Posterior cingulate gyrus (tissue), 11 donors: Measurements from ENCODE around the gene BDNF.
"Not testable (repeated sequence)": the region's sequence is repeated elsewhere in the genome, so short reads cannot be mapped to it uniquely, and the experiment has no call there.

Experiments
- DNase-seq, 10 donors: peaks; one replicate each; pipeline versions ENCODE4 v3.0.0 to v3.0.0-alpha.2; 2020 to 2021; ENCODE audit warnings: mixed read lengths in 3 of 10
- intact Hi-C: fragments of 100-400 bp; cut with DNase I; formaldehyde crosslinking; loops from one replicate; pipeline ENCODE4 v1.15.1; 2023

Gene BDNF

DNA sequence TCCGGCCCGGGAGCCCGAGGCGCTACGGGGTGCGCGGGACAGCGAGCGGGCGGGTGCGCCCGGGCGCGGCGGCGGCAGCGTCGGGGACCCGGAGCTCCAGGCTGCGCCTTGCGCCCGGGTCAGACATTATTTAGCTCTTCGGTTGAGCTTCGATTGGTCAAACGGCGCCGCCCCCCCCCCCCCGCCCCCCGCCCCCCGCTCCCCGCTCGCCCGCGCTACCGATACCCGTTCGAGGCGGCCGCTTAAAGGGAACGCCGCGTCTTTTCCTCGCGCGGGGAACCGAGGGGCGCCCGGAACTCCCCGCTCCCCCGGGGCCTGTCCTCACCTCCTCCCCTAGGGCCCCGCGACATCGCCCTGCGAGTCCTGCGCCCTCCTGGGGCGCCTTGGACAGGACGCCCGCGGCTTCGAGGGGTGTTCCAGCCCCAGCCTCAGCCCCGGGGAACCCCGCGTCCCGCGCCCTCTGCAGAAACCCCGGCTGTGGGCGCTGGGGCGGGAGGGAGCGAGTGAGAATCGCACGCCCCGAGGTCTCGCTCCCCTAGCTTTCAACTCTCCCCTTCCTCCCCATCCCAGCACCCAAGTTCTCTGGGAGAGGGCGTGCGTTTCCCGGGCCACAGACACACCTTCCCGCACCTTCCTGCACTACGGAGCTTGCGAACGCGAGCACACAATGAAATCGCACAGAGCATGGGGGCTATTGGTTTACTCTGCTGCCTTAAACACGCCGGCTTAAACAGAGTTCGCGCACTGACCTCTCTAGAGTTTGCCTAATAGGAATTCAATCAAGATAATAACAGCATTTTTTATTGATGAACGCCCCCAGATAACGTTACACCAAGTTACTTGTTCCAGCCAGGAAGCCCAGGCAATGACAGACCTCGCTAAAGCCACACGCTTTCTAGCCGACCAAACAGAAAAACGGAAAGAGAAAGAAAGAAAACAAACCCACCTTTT is at the start of gene BDNF:
Gene BDNF (minus strand): TSS at position 105 of the 951 bp plus-strand sequence. CDS start 41,891 bp downstream, outside the sequence.
- intact Hi-C loops = no loop called here
- DNase-seq = peak in 3 of 10 donors; percentile 57 to 73 (median 61)

DNA sequence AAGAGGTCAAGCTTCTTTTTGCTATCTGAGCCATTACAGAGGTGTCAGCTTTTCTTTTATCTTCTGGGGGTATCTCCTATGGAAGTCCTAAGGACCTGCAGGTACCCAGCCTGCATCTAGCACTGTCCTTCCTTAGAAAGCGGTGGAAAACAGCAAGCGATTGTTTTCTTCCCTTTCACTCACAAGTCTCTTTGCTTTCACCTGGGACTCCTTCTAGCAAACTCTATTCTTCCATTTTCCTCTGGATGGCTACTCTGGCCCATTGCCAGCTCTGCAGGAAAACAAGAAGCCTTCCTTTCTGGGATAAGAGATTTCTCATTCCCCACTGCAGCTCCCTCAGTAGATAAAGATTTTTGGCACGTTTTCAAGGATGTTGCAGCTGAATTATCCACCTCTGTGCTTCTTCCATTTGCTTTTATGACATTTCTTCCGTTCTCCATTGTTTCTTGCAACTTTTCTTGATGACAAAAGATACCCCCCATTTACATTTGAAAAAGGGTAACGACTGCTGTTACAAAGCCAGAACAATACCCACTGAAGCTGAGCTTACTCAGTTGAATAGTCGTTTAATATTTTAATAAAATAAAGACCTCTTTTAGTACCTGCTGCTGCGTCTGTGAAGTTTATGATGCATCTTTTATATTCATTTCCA is 40.2 kb upstream of the BDNF start:
- intact Hi-C loops = no loop called here
- DNase-seq = no peak

DNA sequence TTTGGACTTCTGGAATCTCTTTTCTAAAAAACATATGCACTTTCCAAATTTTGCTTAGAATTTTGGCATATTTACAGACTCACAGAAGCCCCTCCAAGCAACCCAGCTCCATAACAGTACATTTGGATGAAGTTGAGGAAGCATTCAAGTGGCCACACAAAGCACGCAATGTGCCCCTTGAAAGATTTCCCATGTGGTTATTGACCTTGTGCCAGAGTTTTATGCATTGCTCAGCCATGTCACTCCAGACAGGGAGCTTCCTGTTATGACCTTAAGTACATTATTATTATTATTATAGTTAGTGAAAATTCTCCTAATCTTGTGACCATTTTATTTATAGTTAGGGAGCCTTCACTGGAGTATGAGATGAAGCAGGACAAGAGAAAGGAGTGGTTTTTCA is 35.0 kb upstream of the BDNF start:
- DNase-seq = no peak
- intact Hi-C loops = no loop called here

DNA sequence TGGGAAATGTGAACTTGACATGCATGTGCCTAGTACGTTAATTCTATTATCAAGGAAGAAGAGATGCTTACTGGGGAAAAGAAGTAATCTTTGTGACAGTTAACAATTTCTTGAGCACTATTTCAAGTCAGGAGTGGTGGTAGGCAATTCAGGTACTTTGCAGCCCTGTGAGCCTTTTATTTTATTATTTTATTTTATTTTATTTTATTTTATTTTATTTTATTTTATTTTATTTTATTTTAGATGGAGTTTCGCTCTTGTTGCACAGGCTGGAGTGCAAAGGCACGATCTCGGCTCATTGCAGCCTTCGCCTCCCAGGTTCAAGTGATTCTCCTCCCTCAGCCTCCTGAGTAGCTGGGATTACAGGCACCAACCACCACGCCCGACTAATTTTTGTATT is 31.5 kb upstream of the BDNF start:
- intact Hi-C loops, DNase-seq: not testable (repeated sequence)

DNA sequence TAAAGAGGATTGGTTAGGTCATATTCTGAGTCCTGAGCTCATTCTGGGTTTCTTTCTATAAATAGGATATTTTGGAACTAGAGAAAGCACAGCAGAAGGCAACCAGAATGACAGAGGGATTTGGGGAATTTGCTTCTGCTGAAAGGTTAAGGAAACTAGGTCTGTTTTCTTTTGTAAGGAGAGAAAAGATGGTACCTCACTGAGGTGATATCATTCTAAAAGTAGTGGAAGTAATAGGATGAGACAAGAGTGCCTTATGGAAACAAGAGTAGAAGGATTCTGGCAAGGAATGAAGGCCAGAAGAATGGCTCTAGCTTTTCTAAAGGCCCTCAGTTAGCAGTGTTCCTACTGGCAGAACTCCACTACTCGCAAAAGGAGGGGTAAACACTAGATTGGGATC is 26.7 kb upstream of the BDNF start:
- no peak for DNase-seq
- intact Hi-C loops = no loop called here

DNA sequence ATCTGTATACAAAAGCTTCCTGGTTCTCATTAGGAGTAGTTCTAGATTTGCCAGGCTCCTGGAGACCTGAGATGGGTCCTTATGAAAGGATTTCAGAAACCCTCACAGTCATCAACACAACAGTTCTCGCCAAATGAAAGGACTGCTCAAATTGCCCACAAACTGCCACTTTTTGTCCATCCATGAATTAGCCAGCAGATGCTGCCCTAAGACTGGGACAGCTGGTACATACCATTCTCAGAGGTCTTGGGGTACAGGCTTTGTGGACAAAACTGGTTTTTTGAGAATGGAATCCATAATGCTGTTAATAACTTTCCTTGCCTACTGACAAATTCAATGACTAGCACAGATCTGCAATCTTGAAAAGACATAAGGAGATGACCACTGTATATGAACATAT is 23.4 kb upstream of the BDNF start:
- DNase-seq = no peak
- intact Hi-C loops = no loop called here

DNA sequence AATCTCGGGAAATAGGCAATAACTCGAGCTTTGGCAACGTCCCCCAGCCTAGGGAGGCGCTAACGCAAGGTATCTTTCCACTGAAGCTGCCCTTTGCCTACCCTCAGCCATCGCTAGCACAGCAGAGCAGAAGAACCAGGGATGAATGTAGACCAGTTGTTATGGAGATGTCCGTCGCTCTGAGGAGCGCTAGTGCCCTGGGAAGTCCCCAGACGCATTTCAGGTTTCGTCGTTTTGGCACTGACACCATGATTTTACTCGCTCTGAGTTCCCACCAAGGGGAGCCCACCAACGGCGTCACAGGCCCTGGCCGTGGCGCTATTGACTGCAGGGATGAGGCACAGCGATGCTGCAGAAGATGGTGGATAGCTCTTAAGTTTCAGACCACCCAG is 22.7 kb upstream of the BDNF start:
- DNase-seq = peak in 4 of 10 donors; percentile 13 to 80 (median 70)
- intact Hi-C loops = no loop called here

DNA sequence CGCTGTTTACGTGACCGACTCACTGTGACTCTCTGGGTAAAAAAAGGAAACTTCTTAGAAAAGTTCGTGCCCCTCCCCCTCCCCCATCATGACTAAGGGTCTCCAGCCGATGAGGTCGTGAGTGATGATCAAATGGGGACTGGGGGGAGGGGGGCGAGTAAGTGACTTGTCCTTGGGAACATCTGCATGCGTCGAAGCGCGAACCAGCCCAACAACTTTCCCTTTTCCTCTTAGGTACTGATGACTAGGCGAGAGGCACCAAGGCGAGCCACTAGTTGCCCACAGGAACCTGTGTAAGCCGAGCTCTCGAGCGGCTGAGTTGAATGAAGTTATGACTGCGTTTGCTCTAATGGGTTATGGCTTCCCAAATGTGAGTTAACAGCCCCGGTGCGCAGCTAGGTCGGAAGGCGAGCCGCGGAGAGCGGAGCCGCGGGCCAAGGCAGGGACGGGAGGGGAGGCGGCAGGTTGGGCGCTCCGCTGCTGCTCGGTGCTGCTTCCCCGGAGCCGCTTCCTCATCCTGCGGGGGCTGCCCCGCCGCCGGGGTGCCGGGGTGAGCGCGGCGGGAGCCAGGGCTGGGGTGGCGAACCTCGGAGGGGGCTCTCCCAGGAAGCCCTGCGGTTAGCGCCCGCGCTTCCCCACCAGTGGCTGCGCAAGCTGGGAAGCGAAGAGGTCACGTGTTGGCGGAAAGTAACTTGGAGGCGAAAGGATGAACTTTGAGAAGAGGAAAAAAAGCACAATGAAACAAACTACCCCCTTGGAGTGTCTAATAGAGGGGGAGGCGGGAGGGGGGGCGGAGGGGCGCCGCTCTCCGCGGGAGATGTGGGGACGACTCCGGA is 22.1 kb upstream of the BDNF start:
- DNase-seq = peak in 4 of 10 donors; percentile 8 to 75 (median 72)
- intact Hi-C loops = no loop called here

DNA sequence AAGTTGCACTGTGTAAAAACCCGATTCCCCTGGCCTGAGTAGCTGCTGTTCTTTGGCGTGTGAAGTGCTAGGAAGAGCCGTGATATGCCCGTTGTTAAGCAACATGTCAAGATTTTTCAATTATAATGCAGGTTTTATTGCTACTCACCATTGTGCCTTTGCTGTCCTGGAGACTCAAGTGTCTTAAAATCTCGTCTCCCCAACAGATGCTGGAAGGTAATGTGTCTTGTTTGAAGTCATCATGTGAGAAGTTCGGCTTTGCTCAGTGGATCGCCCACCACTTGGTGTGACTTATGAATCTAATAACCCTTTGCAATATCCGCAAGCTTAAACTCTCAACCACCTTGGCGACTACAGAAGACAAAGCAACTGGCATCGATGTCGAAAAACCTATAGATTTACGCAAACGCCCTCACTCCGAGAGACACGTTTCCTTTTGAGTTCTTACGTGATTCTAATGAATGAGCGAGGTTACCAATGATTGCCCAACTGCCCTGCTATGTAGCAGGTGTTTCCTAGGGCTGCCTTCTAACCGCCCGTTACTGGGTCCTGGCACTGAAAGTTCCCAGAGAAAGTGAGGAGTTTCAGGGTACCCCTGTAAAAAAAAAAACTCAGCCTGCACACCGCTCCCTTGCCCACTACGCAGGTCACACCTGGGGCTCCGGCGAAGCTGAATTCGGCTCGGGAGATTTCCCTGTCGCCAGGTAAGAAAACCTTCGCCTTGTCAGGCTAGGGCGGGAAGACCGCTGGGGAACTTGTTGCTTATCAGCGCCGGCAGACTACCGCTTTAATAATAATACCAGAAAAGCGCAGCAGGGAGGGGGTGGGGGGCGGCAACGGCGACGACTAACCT is 21.2 kb upstream of the BDNF start:
- intact Hi-C loops = no loop called here
- no peak for DNase-seq

DNA sequence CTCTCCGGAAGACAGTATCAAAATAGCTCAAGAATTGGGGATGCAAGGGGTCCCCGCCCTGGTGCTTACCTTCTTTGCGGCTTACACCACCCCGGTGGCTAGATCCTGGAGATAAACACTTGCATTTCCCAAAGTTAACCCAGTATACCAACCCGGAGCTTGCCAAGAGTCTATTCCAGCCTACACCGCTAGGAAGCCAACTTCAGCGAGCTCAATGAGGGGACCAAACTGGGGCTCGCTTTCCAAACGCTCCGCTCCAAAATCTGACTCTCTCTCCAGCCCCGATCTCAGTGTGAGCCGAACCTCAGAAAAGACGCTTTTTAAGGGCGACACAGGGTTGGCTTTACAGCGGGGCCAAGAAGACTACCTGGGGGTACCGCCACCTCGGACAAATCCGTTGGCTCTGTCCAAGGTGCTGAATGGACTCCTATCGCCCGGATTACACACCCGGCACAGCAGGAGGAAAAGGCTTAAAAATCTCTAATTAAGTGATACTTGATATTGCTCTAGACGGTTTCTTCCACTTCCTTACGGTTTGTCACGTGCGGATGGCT is 20.1 kb upstream of the BDNF start:
- peak in 2 of 10 donors; percentile 6 to 54 for DNase-seq
- intact Hi-C loops = no loop called here

DNA sequence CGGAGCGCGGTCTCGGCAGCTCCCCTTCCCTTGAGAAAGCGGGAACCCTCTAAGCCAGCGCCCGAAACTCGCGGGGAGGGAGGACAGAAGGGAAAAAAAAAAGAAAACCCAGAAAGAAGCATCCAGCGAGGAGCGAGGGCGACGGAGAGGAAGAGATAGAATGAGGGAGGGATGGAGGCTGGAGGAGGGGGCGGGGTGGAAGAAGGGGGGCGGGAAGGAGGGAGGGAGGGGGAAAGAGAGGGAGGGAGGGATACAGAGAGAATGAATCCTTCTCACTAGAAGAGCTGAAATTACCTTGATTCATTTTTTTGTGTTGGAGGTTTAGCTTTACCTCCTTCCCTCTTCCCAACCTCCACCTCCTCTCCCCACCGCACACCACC is 19.3 kb upstream of the BDNF start:
- no peak for DNase-seq
- intact Hi-C loops = no loop called here

DNA sequence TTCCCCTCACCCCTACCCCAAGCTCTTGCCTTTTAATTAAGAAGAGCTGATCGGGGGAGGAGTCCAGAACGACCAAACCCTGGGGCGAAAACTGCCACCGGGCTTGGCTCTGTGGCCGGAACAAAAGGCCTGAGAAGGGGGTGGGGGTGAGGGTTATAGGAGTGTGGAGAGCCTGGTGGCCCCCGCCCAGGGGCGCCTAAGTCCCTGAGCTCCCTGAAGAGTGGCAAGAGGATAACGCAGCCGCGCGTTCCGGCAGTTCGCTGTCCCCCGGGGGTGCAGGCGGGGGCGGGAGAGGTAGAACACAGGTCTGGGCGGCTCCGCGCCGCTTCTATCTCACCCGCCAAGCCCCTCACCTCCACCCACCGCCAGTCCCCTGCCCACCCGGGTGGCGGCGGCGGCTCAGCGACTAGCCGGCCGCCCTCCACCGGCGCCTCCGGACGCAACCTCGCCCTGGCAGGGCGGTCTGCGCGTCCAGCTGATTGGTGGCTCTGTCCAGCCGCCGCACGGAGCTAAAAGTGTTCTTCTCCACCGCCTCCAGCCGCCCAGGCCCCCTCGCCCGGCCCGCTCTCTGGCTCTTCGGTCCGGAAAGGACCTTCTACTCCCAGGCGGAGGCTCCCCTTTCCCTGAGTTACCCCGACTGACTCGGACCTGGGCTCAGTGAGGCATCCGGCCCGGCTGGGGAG is 18.7 kb upstream of the BDNF start:
- intact Hi-C loops = no loop called here
- peak in 3 of 10 donors; percentile 23 to 81 (median 76) for DNase-seq

DNA sequence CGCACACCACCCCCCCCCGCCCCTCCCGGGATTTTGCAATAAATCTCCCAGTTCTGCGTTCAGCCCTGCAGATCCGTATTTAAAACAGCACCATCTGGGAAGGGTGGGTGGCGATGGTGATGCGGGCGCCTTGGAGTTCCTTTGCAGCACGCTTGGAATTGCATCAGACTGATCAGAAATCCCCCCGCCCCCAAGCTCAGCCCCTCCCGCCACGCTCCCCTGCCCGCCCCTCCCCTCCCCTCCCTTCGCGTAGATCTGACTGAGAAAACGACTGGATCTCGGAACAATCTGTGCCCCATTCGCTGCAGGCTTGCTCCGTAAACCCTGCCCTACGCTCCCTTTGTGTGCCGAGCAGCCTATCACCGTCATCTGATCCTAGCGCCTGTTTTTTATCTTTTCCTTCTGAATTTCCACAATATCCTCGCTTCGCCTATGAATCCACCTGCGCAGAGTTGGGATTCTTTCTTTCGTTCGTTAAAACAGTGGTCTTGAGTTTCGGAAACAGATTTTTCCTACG is 18.1 kb upstream of the BDNF start:
- DNase-seq = peak in 7 of 10 donors; percentile 28 to 91 (median 69)
- intact Hi-C loops = no loop called here

DNA sequence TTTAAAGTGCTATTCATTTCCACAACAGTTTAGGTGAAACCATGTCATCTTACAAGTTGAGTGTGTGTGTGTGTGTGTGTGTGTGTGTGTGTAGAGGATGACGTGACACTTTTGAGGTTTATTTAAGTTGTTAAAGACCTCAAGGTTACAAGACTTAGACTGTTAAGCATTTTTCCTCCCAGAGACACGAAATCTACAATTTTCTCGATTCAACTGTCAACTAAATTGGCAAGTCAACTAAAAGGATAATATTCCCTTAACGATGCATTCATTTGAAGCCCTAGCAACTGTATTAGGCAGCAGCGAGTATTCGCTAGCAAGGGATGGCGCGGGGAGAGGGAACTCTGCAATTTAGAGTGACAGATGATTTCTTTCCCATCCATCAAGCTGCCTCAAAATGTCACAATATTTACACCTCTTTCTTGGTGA is 17.6 kb upstream of the BDNF start:
- no peak for DNase-seq

DNA sequence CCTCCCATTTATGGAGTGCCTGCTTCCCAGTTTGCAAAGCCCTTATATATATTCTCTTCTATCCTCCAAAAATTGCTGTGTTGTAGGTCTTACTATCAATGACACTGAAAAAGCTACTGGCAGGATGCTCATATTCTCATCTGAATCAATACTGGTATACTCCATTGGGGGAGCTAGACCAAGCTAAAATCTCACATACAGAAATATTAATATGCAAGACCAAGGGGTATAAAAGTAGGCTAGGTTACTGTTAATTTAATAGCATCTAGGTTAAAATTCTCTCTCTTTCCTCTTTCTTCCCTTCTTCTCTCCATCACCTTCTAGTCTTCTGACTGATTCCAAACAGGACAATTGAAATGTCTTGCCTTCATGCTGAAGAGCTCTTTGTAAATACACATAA is 17.1 kb upstream of the BDNF start:
- intact Hi-C loops = no loop called here

More for the DNA sequence above, 17.6 kb upstream of the BDNF start:
- intact Hi-C loops = no loop called here

DNA sequence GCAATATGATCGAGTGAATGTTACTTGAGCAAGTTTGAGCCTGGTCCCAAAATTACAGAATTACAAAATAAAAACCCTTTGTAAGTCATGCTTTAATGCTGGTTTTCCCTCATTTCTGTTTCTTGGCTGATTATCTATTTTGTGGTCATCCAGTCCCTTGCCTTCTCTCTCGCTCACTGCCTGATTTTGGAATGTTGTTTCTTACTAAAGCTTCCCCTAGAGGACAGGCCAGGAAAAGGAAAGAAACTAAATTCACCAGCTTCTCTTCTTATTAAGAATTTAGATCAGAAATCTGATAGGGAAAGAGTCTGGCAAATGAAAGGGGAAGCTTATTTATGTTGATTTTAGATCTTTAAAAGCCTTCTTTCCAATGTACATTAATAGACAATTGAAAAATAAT is 16.6 kb upstream of the BDNF start:
- intact Hi-C loops = no loop called here
- DNase-seq = no peak

More for the DNA sequence above, 17.1 kb upstream of the BDNF start:
- no peak for DNase-seq

DNA sequence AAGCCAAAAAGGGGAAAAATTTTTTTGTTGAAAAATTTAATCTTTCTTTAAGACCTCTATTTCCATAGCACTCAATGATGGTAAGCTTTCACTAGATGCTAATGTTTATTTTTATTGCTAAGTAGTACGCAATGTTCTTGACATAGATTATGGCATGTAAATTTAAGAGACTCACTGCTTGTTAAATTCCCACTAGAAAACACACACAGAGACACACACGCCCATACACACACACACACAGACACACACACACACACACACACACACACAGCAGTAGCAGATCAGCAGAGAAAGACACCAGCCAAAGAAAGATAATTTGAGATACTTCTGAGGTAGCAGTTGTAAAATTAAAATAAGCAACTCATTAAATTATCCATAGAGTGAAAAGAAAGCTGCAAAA is 16.0 kb upstream of the BDNF start:
- DNase-seq = no peak
- intact Hi-C loops = no loop called here

DNA sequence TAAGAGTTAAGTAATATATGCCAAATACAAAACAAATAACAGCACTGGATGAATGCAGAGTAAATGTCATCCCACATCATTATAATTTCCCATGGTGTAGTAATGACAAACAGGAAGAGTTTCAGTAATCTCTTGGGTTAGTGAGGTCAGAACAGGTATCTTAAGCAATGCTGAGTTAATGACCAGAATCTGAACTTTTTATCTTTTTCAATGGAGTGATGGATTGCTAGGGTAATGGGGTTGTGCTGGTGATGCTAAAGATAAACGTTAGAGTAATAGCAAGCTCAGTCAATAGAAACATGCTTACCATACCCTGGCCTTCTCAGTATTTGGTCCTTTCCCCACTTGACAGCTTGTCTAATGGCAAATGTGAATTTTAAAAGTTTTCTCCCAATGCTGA is 11.5 kb upstream of the BDNF start:
- intact Hi-C loops = no loop called here
- DNase-seq = no peak

DNA sequence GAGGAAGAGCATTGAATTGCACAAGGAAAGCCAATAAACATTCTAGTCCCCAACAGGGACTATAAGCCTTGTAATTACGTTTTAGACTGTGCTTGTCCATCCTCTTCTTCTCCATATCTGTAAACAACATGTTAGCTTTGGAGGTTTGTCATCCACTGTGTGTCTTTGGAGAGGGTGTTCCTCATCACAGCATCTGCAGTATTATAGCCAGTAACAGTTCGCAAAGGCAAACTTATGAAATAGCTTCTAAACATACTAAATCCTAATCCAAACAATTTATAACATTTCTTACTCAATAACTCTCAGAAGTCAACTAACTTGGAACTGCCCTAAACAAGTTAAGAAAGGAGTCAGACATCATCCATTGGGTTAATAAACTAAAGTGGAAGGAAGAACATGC is 10.3 kb upstream of the BDNF start:
- no peak for DNase-seq

More for the DNA sequence above, 10.3 kb upstream of the BDNF start:
- intact Hi-C loops = no loop called here
